ENCODE data around the gene RASSF5. TPM values are rescaled to one million over a fixed set of nuclear protein-coding genes. Genes with fewer than 3 reads are reported as not detected.
"Not testable (repeated sequence)": the region's sequence is repeated elsewhere in the genome, so short reads cannot be mapped to it uniquely, and the experiment has no call there.

RASSF5 gene
- total RNA-seq, 3 donors from 2014 or later = 179 to 227 (median 216) TPM

DNA sequence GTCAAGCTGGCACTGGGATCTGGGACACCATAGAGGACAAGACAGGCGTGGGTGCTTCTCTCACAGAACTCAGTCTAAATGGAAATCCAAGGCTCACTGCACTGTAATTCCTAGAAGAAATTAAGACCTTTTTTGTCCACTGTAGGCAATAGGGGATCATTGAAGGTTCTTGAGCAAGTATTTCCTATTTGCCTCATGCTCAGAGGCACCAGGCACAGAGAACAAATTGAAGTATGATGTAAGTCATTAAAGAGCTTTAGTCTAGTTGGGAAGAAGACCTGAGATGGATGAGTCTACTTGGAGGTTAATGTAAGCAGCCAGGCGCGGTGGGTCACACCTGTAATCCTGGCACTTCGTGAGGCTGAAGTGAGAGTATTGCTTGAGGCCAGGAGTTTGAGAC lies 70.3 kb downstream of the RASSF5 start:
- Mint-ChIP-seq H3K36me3 (ENCODE audit: insufficient read depth) (peaks cover 56% of the 10 kb centered on the region), H3K4me1 (ENCODE audit: low read depth) (peaks cover 99% of the 10 kb centered on the region), H3K9me3 (no peaks in the 10 kb centered on the region), H3K4me3 (peak overlapping the region; percentile 28), H3K27me3 (ENCODE audit: low read depth) (no peaks in the 10 kb centered on the region)
- DNase-seq (no peak), ATAC-seq (no peak)

DNA sequence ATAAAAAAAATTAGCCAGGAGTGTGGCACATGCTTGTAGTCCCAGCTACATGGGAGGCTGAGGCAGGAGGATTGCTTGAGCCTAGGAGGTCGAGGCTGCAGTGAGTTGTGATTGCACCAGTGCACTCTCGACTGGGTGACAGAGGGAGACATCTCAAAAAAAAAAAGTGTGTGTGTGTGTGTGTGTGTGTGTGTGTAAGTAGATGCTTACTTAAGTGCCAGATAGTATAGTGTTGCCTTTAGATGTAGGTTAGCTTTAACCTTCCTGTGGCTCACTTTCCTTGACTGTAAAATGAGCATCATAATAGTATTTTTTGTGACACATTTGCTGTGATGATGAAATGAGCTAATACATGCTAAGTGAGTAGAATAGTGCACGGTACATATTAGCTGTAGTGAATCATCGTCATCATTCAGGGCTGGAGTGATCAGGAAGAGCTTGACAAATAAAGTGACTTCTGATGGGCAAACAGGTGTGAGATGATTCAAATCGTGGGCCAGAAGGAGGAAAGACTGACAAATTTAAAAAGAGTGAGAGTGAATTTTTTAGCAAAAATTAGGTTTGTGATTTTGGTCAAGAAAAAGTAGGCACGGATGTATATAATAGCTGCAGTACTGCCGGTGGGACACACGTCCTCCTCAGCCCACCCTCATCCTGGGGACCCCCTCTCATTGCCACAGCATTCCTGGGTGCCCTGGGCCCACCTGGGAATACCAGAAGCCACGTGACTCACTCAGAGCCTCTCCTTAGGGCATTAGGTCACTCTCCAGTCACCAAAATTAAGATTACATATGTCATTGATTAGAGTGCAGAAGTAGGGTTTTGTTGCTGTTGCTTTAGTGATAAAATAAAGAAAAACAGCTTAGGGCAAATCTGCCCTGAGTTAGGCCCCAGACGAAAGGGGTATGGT lies 71.0 kb downstream of the RASSF5 start:
- Mint-ChIP-seq H3K9me3 (no peaks in the 10 kb centered on the region), H3K4me1 (ENCODE audit: low read depth) (peaks cover 99% of the 10 kb centered on the region), H3K27me3 (ENCODE audit: low read depth) (no peaks in the 10 kb centered on the region), H3K4me3 (peak overlapping the region; percentile 81), H3K36me3 (ENCODE audit: insufficient read depth) (peaks cover 54% of the 10 kb centered on the region)
- ATAC-seq (peak; percentile 59 to 64), DNase-seq (no peak)

DNA sequence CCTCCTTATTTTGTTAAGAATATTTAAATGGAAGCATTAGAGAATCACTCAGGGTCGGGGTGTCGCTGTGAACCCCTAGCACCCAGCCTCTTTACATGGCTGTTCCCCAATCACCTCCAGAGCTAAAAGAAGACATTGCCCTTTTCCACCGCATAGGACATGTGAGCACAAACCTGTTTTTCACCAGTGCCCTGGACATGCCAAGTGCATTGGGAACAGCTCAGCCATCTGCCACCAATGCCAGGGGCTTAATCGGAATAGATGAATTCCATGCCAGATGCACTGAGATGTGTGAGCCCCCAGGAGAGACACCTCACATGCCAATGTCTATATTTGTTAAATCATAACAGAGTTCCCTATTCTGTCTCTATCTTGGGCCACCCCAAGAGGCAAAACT lies 71.6 kb downstream of the RASSF5 start:
- Mint-ChIP-seq H3K36me3 (ENCODE audit: insufficient read depth) (peaks cover 56% of the 10 kb centered on the region), H3K9me3 (no peaks in the 10 kb centered on the region), H3K4me3 (peak overlapping the region; percentile 81), H3K4me1 (ENCODE audit: low read depth) (peaks cover 99% of the 10 kb centered on the region), H3K27me3 (ENCODE audit: low read depth) (no peaks in the 10 kb centered on the region)
- ATAC-seq (no peak), DNase-seq (no peak)

DNA sequence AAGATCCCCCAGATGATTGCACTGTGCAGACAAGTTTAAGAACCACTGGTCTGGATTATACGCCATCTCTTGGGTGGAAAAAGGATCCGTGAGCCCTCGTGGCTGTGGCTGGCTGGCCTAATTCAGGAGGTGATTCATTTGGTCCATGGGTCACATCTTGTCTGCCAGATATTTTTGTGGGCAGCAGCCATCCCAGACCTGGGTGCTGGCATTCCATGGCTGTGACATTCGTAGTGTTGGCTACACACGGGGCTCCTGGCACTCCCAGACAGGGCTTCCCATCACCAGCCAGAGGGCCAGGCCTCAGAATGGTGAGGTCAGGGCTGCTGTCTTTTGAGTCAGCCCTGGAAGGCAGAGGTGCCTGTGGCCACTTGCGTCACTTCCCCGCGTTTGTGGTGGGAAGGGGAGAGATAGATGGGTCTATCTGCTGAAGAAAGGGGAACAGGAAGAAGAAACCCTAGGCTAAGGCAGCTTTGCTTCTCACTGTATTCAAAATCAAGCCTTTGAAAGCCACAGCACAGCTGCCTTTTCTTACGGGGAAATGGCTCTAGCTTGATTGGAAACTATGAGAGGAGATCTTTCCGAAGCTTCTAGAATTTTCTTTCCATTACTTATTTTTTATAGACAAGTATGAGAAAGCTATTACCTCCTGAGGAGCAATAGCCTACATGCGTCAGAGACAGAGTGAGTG lies 72.6 kb downstream of the RASSF5 start:
- DNase-seq (peak; percentile 85), ATAC-seq (peak; percentile 63)
- Mint-ChIP-seq H3K36me3 (ENCODE audit: insufficient read depth) (peaks cover 50% of the 10 kb centered on the region), H3K4me3 (peak overlapping the region; percentile 81), H3K9me3 (no peaks in the 10 kb centered on the region), H3K27me3 (ENCODE audit: low read depth) (no peaks in the 10 kb centered on the region), H3K4me1 (ENCODE audit: low read depth) (peaks cover 97% of the 10 kb centered on the region)

DNA sequence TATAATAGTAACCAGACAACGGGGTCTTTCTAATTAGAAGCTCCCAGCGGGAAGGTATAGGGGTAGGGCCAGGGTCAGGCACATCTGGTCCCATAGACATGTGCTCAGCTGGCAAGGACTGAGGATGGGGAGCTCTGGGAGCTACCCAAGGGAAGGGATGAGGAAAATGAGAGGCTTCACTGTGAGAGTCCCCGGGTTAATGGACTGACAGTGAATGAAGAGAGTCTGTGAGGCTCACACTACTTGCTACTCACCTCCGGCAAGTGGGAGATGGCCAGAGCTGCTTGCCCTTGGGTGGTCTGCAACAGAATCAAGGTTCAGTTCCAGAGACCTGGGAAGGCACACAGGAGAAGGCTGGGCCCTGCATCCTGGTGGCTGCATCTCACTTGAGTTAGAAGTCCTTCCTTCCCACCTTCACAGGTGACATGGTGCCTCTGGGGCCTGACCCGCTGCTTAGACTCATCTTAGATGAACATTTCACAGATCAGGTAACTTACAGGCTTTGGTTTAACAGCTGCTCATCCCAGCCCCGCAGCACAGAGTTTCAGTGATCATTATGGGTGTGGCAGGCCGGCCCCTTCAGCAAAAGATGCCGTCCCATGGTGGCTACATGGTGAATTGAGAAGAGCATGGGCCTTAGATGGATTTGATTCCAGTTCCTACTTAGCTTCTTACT lies 73.2 kb downstream of the RASSF5 start:
- H3K9me3 Mint-ChIP-seq = no peaks in the 10 kb centered on the region
- no peaks in the 10 kb centered on the region for H3K27me3 Mint-ChIP-seq (ENCODE audit: low read depth)
- peaks cover 95% of the 10 kb centered on the region for H3K4me1 Mint-ChIP-seq (ENCODE audit: low read depth)
- peak overlapping the region; percentile 81 for H3K4me3 Mint-ChIP-seq
- peaks cover 48% of the 10 kb centered on the region for H3K36me3 Mint-ChIP-seq (ENCODE audit: insufficient read depth)
- ATAC-seq = no peak
- DNase-seq = no peak

DNA sequence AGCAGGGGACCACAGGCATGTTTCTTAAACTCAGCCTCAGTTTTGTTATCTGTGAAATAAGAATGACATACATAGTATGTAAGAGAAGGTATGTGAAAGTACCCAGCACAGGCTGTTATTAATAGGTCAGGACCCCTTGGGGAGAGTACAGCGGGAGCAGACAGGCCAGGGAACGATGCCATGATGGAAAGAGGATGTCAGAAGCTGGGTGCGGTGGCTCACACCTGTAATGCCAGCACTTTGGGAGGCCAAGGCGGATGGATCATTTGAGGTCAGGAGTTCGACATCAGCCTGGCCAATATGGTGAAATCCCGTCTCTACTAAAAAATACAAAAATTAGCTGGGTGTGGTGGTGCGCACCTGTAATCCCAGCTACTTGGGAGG lies 73.8 kb downstream of the RASSF5 start:
- not testable (repeated sequence) for DNase-seq; H3K27me3 Mint-ChIP-seq (ENCODE audit: low read depth); ATAC-seq; H3K9me3 Mint-ChIP-seq
- Mint-ChIP-seq H3K4me3 (peak overlapping the region; percentile 81), H3K36me3 (ENCODE audit: insufficient read depth) (peaks cover 50% of the 10 kb centered on the region), H3K4me1 (ENCODE audit: low read depth) (peaks cover 92% of the 10 kb centered on the region)

DNA sequence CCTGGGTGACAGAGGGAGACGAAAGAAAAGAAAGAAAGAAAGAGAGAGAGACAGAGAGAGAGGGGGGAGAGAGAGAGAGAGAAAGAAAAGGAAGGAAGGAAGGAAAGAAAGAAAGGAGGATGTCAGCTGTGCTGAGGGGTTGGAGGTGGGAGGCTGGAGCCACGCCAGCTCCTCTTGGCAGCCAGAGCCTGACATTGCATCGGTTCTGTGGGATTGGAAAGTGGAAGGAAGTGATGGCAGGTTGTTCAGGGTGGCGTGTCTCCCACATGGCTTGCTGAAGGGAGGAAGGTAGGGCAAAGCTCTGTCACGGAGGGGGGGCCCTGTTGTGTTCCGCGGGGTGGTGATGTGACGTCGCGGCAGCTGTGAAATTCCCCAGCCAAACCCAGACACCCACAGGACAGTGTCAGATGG lies 74.2 kb downstream of the RASSF5 start:
- no peaks in the 10 kb centered on the region for H3K27me3 Mint-ChIP-seq (ENCODE audit: low read depth)
- peaks cover 88% of the 10 kb centered on the region for H3K4me1 Mint-ChIP-seq (ENCODE audit: low read depth)
- peaks cover 49% of the 10 kb centered on the region for H3K36me3 Mint-ChIP-seq (ENCODE audit: insufficient read depth)
- H3K4me3 Mint-ChIP-seq = peak overlapping the region; percentile 81
- H3K9me3 Mint-ChIP-seq = no peaks in the 10 kb centered on the region
- DNase-seq (peak; percentile 85), ATAC-seq (peak; percentile 11 to 21)

DNA sequence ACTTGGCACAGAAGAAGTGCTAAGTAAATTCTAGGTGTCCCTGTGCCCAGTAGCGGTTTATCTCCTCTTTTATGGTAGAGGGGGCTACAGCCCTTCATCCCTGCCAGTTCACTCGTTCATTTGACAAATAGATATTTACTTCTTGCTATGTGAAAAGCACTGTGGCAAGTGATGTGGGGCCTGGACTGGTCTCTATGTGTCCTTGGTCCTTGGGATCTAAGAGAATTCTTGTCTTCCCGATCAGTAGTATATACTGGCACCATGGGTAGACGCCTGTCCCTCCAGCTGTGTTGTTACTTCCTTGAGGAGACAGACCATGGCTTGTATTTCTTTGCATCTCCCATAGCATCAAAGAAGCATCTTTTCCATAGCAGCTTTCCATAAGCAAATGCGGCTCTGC lies 75.2 kb downstream of the RASSF5 start:
- Mint-ChIP-seq H3K4me1 (ENCODE audit: low read depth) (peaks cover 86% of the 10 kb centered on the region), H3K9me3 (no peaks in the 10 kb centered on the region), H3K4me3 (peak overlapping the region; percentile 83), H3K27me3 (ENCODE audit: low read depth) (no peaks in the 10 kb centered on the region), H3K36me3 (ENCODE audit: insufficient read depth) (peaks cover 51% of the 10 kb centered on the region)
- DNase-seq (no peak), ATAC-seq (no peak)

DNA sequence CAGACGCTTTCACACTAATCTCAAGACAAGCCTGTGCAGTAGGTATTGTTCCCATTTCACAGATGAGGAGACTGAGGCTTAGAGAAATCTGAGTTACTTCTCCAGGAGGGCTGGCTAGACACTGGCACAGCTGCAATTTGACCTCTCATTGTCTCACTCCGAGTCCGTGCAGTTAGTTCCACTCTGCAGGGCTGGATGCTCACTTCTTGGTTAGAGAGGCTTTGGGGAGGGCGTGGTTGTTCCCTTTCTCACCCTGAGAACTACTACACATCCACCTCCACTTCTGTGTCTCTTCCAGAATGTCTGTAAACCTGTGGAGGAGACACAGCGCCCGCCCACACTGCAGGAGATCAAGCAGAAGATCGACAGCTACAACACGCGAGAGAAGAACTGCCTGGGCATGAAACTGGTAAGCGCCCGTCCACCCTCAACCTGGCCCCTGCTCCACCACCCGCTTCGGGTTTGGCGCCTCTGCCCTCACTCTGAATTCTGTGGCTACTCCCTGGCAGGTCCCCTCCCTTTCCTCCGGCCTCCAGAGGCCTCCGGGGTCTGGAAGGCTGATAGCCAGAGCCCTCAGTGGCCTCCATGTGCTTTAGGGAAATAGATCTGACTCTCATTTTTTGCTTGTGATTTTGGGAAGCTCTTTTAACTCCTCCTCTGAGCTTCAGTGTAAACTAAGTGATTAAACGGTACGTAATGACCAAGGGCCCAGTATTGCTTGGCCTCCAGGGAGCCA lies 75.8 kb downstream of the RASSF5 start:
- H3K9me3 Mint-ChIP-seq = no peaks in the 10 kb centered on the region
- H3K4me3 Mint-ChIP-seq = peak overlapping the region; percentile 83
- H3K36me3 Mint-ChIP-seq (ENCODE audit: insufficient read depth) = peaks cover 54% of the 10 kb centered on the region
- peaks cover 82% of the 10 kb centered on the region for H3K4me1 Mint-ChIP-seq (ENCODE audit: low read depth)
- peak; percentile 52 for DNase-seq
- H3K27me3 Mint-ChIP-seq (ENCODE audit: low read depth) = no peaks in the 10 kb centered on the region
- ATAC-seq = peak; percentile 3 to 6

DNA sequence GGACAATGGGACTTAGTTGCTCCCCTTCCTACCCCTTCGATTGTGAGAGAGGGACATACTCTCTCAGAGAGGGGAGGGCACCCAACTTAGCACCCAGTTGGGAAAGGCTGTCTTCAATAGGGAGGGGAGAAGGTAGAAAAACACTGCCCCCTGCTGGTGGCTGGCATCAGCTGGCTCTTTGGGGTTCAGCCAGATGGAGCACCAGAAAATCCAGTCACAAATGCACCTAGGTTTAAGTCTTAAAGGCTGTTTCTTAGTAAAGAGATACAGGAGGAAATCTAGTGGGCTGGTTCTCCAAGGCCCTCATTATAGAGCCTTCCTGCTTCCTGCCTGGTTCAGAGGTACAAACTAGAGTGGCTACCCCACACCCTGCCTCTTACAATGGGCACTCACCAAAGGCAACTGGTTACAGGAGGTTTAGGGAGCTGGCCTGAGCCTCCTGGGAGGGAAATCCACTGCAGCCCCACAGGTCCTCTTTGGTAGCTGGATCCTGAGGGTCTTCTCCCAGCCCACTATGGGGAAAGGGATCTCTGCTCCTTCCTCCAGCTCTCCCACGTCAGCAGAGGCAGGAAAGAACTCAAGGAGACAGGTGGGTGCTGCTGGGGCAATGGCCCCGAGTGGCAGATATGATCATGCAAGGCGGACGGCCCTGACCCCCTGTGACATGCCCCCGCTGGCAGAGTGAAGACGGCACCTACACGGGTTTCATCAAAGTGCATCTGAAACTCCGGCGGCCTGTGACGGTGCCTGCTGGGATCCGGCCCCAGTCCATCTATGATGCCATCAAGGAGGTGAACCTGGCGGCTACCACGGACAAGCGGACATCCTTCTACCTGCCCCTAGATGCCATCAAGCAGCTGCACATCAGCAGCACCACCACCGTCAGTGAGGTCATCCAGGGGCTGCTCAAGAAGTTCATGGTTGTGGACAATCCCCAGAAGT lies 76.6 kb downstream of the RASSF5 start:
- H3K9me3 Mint-ChIP-seq = no peaks in the 10 kb centered on the region
- H3K4me1 Mint-ChIP-seq (ENCODE audit: low read depth) = peaks cover 82% of the 10 kb centered on the region
- ATAC-seq = peak; percentile 38 to 44
- H3K4me3 Mint-ChIP-seq = peak overlapping the region; percentile 83
- no peaks in the 10 kb centered on the region for H3K27me3 Mint-ChIP-seq (ENCODE audit: low read depth)
- peaks cover 56% of the 10 kb centered on the region for H3K36me3 Mint-ChIP-seq (ENCODE audit: insufficient read depth)
- peak; percentile 91 for DNase-seq

DNA sequence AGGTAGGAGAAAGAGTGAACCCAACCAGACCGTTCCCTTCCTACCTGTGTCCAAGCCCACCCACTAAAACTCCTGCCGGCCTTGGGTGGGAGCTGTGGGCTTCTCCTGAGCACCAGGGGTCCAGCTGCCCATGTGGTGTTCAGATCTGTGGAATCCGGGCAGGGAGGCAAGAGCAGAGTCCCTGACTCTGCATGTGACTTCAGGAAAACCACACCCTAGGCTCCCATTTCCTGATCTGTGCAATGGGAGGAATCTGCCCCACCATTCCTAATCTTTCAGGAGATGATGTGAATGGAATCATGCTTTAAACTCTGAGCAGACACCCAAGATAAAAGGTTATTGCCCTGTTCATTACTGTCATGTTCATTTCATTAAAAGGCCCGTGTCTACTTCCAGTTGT lies 77.4 kb downstream of the RASSF5 start:
- DNase-seq (no peak), ATAC-seq (no peak)
- Mint-ChIP-seq H3K36me3 (ENCODE audit: insufficient read depth) (peaks cover 58% of the 10 kb centered on the region), H3K27me3 (ENCODE audit: low read depth) (no peaks in the 10 kb centered on the region), H3K4me1 (ENCODE audit: low read depth) (peaks cover 82% of the 10 kb centered on the region), H3K4me3 (peak overlapping the region; percentile 42), H3K9me3 (no peaks in the 10 kb centered on the region)

DNA sequence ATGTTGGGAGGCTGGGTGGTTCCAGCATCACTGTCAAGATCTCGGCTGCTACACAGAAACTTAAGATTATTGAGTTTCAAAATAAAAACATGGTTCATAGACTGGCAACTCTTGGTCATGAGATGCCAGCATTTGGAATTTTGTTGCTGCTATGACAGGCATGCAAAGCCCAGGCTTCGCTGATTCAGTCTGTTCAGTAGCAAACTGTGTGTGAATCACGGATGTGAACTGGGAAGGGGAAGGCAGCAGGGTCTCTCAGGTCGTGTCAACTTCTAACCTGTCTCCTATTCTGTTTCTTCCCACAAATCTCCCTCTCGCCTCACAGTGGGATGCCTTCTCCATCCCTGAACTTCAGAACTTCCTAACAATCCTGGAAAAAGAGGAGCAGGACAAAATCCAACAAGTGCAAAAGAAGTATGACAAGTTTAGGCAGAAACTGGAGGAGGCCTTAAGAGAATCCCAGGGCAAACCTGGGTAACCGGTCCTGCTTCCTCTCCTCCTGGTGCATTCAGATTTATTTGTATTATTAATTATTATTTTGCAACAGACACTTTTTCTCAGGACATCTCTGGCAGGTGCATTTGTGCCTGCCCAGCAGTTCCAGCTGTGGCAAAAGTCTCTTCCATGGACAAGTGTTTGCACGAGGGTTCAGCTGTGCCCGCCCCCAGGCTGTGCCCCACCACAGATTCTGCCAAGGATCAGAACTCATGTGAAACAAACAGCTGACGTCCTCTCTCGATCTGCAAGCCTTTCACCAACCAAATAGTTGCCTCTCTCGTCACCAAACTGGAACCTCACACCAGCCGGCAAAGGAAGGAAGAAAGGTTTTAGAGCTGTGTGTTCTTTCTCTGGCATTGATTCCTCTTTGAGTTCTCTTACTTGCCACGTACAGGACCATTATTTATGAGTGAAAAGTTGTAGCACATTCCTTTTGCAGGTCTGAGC lies 79.4 kb downstream of the RASSF5 start:
- no peak for ATAC-seq
- H3K27me3 Mint-ChIP-seq (ENCODE audit: low read depth) = no peaks in the 10 kb centered on the region

More for the DNA sequence above, 79.4 kb downstream of the RASSF5 start:
- H3K4me1 Mint-ChIP-seq (ENCODE audit: low read depth) = peaks cover 81% of the 10 kb centered on the region
- H3K36me3 Mint-ChIP-seq (ENCODE audit: insufficient read depth) = peaks cover 55% of the 10 kb centered on the region
- H3K4me3 Mint-ChIP-seq = no peak overlapping the region
- no peaks in the 10 kb centered on the region for H3K9me3 Mint-ChIP-seq
- no peak for DNase-seq
